ENCODE measurements around the gene ENPP4.
"Not testable (repeated sequence)": the region's sequence is repeated elsewhere in the genome, so short reads cannot be mapped to it uniquely, and the experiment has no call there.

Gene ENPP4

GRCh38 chr6:46129629-46130511 is at the start of gene ENPP4:
ENPP4 (plus strand) TSS chr6:46129989; CDS start chr6:46139584, 9,595 bp downstream.
- Histone ChIP-seq H3K27me3 (ENCODE audit: low read depth, low read length) (no peaks in the 10 kb centered on the region), H3K4me1 (ENCODE audit: low read length) (peaks cover 26% of the 10 kb centered on the region), H3K79me2 (ENCODE audit: low read length) (peaks cover 23% of the 10 kb centered on the region), H3K9me3 (ENCODE audit: insufficient read depth, low read length) (no peaks in the 10 kb centered on the region), H3K4me2 (ENCODE audit: low read length) (peak within 1 kb of the TSS; percentile 83), H3K9ac (ENCODE audit: low read length) (peak within 1 kb of the TSS; percentile 84), H2AFZ (ENCODE audit: low read depth, low read length) (peak within 1 kb of the TSS; percentile 97), H4K20me1 (ENCODE audit: insufficient read depth, low read length) (peaks cover 3% of the 10 kb centered on the region; the same call in 1 of the 2 replicates), H3K27ac (ENCODE audit: low read length) (peak within 1 kb of the TSS; percentile 54), H3K36me3 (replicated peaks; ENCODE audit: low read depth, low read length) (no peaks in the 10 kb centered on the region), H3K4me3 (ENCODE audit: low read length) (peak within 1 kb of the TSS; percentile 91)
- TF ChIP-seq EZH2phosphoT487 (IDR thresholded peaks at IDR 0.05; ENCODE audit: low read depth) (no peak), CTCF (IDR thresholded peaks at IDR 0.05; ENCODE audit: low read depth, low read length) (no peak)

- no peaks in the 10 kb centered on the region for H3K36me3 ChIP-seq (replicated peaks; ENCODE audit: low read depth, low read length)
- H3K27me3 ChIP-seq (ENCODE audit: low read depth, low read length): no peaks in the 10 kb centered on the region
- no peak overlapping the region for H3K4me2 ChIP-seq (ENCODE audit: low read length)
- H3K4me1 ChIP-seq (ENCODE audit: low read length): no peaks in the 10 kb centered on the region
- no peaks in the 10 kb centered on the region for H3K9me3 ChIP-seq (ENCODE audit: insufficient read depth, low read length)
- no peak overlapping the region for H3K4me3 ChIP-seq (ENCODE audit: low read length)
- no peak overlapping the region for H3K9ac ChIP-seq (ENCODE audit: low read length)
- H2AFZ ChIP-seq (ENCODE audit: low read depth, low read length): no peak overlapping the region
- no peak overlapping the region for H3K27ac ChIP-seq (ENCODE audit: low read length)
- H4K20me1 ChIP-seq (ENCODE audit: insufficient read depth, low read length): no peaks in the 10 kb centered on the region
- no peak for TF ChIP-seq CTCF (IDR thresholded peaks at IDR 0.05; ENCODE audit: low read depth, low read length)
- TF ChIP-seq EZH2phosphoT487 (IDR thresholded peaks at IDR 0.05; ENCODE audit: low read depth): no peak
- no peaks in the 10 kb centered on the region for H3K79me2 ChIP-seq (ENCODE audit: low read length)
Observed at GRCh38 chr6:46080111-46080510, 49.7 kb upstream of the ENPP4 start.

GRCh38 chr6:46085688-46086087 is 44.1 kb upstream of the ENPP4 start:
- peaks cover 21% of the 10 kb centered on the region for H3K27me3 ChIP-seq (ENCODE audit: low read depth, low read length)
- not testable (repeated sequence) for H4K20me1 ChIP-seq (ENCODE audit: insufficient read depth, low read length); H3K36me3 ChIP-seq (replicated peaks; ENCODE audit: low read depth, low read length); H2AFZ ChIP-seq (ENCODE audit: low read depth, low read length); H3K27ac ChIP-seq (ENCODE audit: low read length); H3K4me1 ChIP-seq (ENCODE audit: low read length); H3K4me3 ChIP-seq (ENCODE audit: low read length); H3K79me2 ChIP-seq (ENCODE audit: low read length); H3K9ac ChIP-seq (ENCODE audit: low read length); H3K4me2 ChIP-seq (ENCODE audit: low read length); H3K9me3 ChIP-seq (ENCODE audit: insufficient read depth, low read length)

GRCh38 chr6:46090115-46091079 is 39.4 kb upstream of the ENPP4 start:
- H3K4me2 ChIP-seq (ENCODE audit: low read length): peak overlapping the region; percentile 21
- H3K4me1 ChIP-seq (ENCODE audit: low read length): peaks cover 9% of the 10 kb centered on the region
- no peak overlapping the region for H2AFZ ChIP-seq (ENCODE audit: low read depth, low read length)
- peaks cover 21% of the 10 kb centered on the region for H3K27me3 ChIP-seq (ENCODE audit: low read depth, low read length)
- no peaks in the 10 kb centered on the region for H3K36me3 ChIP-seq (replicated peaks; ENCODE audit: low read depth, low read length)
- no peaks in the 10 kb centered on the region for H4K20me1 ChIP-seq (ENCODE audit: insufficient read depth, low read length)
- H3K79me2 ChIP-seq (ENCODE audit: low read length): no peaks in the 10 kb centered on the region
- H3K9ac ChIP-seq (ENCODE audit: low read length): no peak overlapping the region
- no peak overlapping the region for H3K27ac ChIP-seq (ENCODE audit: low read length)
- H3K9me3 ChIP-seq (ENCODE audit: insufficient read depth, low read length): no peaks in the 10 kb centered on the region
- no peak overlapping the region for H3K4me3 ChIP-seq (ENCODE audit: low read length)
- TF ChIP-seq EZH2phosphoT487 (IDR thresholded peaks at IDR 0.05; ENCODE audit: low read depth): no peak
- peak; percentile 96 for TF ChIP-seq CTCF (IDR thresholded peaks at IDR 0.05; ENCODE audit: low read depth, low read length)

Measured in OCI-LY3 (cell line).